Measurements from ENCODE around the gene CFAP100. TPM values are rescaled to one million over a fixed set of nuclear protein-coding genes. Genes with fewer than 3 reads are reported as not detected.

Gene CFAP100
- total RNA-seq, 3 donors from 2014 or later (not counting 1 experiment from before 2014, with no cell fraction given): not detected

- no peaks in the 10 kb centered on the region for H3K27me3 ChIP-seq (ENCODE audit: control insufficient read depth, insufficient read depth, low read length)
- peaks cover 49 to 51% of the 10 kb centered on the region in 2 donors for H3K27me3 Mint-ChIP-seq (ENCODE audit: low read depth in 2 of 2)
- peaks cover 0 to 7% of the 10 kb centered on the region in 2 donors for H3K4me1 Mint-ChIP-seq
- 87% methylated on average over 12 of the region's 12 CpGs for WGBS (ENCODE audit: insufficient coverage)
- H3K4me3 Mint-ChIP-seq: no peak overlapping the region
- DNase-seq (no peak), ATAC-seq (no peak)
- H3K9me3 Mint-ChIP-seq: no peaks in the 10 kb centered on the region
- peaks cover 4% of the 10 kb centered on the region for H3K4me1 ChIP-seq (ENCODE audit: control insufficient read depth, insufficient read depth, low read length)
- no peak overlapping the region for H3K4me3 ChIP-seq (ENCODE audit: low read length)
- no peaks in the 10 kb centered on the region for H3K36me3 Mint-ChIP-seq
- TF ChIP-seq, protein P1, sequence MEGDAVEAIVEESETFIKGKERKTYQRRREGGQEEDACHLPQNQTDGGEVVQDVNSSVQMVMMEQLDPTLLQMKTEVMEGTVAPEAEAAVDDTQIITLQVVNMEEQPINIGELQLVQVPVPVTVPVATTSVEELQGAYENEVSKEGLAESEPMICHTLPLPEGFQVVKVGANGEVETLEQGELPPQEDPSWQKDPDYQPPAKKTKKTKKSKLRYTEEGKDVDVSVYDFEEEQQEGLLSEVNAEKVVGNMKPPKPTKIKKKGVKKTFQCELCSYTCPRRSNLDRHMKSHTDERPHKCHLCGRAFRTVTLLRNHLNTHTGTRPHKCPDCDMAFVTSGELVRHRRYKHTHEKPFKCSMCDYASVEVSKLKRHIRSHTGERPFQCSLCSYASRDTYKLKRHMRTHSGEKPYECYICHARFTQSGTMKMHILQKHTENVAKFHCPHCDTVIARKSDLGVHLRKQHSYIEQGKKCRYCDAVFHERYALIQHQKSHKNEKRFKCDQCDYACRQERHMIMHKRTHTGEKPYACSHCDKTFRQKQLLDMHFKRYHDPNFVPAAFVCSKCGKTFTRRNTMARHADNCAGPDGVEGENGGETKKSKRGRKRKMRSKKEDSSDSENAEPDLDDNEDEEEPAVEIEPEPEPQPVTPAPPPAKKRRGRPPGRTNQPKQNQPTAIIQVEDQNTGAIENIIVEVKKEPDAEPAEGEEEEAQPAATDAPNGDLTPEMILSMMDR (IDR thresholded peaks at IDR 0.05): no peak
- H3K9me3 ChIP-seq (ENCODE audit: control insufficient read depth, insufficient read depth, low read length): no peaks in the 10 kb centered on the region
- H3K27ac ChIP-seq (ENCODE audit: low read length): no peak overlapping the region
- no peaks in the 10 kb centered on the region for H3K36me3 ChIP-seq (ENCODE audit: control insufficient read depth, insufficient read depth, low read length)
- no peak overlapping the region for H3K27ac Mint-ChIP-seq
- intact Hi-C loops (cut with micrococcal nuclease): no loop called here
These were observed 2.5 kb upstream of the CFAP100 start for GRCh38 chr3:126392246-126392645.

- TF ChIP-seq, protein P1 (IDR thresholded peaks at IDR 0.05): no peak
- H3K4me1 ChIP-seq (ENCODE audit: control insufficient read depth, insufficient read depth, low read length): peaks cover 4% of the 10 kb centered on the region
- 74% methylated on average over 4 of the region's 4 CpGs for WGBS (ENCODE audit: insufficient coverage)
- ATAC-seq: no peak
- intact Hi-C loops (cut with micrococcal nuclease): no loop called here
- no peaks in the 10 kb centered on the region for H3K27me3 ChIP-seq (ENCODE audit: control insufficient read depth, insufficient read depth, low read length)
- H3K27ac ChIP-seq (ENCODE audit: low read length): no peak overlapping the region
- H3K36me3 ChIP-seq (ENCODE audit: control insufficient read depth, insufficient read depth, low read length): no peaks in the 10 kb centered on the region
- H3K36me3 Mint-ChIP-seq: no peaks in the 10 kb centered on the region
- no peaks in the 10 kb centered on the region for H3K9me3 Mint-ChIP-seq
- peaks cover 43 to 51% of the 10 kb centered on the region in 2 donors for H3K27me3 Mint-ChIP-seq (ENCODE audit: low read depth in 2 of 2)
- no peak for DNase-seq
- H3K4me3 Mint-ChIP-seq: no peak overlapping the region
- H3K27ac Mint-ChIP-seq: no peak overlapping the region
- H3K4me3 ChIP-seq (ENCODE audit: low read length): no peak overlapping the region
- H3K4me1 Mint-ChIP-seq: peaks cover 0 to 7% of the 10 kb centered on the region in 2 donors
- H3K9me3 ChIP-seq (ENCODE audit: control insufficient read depth, insufficient read depth, low read length): no peaks in the 10 kb centered on the region
These were observed 1.1 kb upstream of the CFAP100 start for GRCh38 chr3:126393563-126393962.

DNA sequence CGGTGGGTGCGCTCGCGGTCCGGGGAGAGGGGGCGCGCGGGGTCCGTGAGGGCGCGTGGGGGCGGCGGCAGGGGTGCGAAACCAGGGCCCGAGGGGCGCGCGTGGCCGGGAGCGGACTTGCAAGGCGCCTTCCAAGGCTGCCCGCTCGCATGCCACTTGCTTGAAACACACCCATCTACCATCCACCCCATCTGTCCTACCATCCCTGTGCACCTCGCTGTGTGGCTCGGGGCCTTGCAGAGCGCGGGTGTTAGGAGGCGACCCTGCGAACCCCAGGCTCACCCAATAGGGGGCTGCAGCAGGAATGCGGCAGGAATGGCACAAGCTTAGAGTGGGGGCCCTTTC, 240 bp downstream of the CFAP100 start:
- H3K27ac ChIP-seq (ENCODE audit: low read length): no peak overlapping the region
- Mint-ChIP-seq H3K36me3 (no peaks in the 10 kb centered on the region), H3K27me3 (ENCODE audit: low read depth in 2 of 2) (peaks cover 40 to 44% of the 10 kb centered on the region in 2 donors), H3K9me3 (no peaks in the 10 kb centered on the region), H3K4me3 (no peak overlapping the region), H3K4me1 (no peaks in the 10 kb centered on the region), H3K27ac (no peak overlapping the region)
- 15% methylated on average over 30 of the region's 30 CpGs for WGBS (ENCODE audit: insufficient coverage)
- H3K4me3 ChIP-seq (ENCODE audit: low read length): no peak overlapping the region
- ATAC-seq: no peak
- intact Hi-C loops (cut with micrococcal nuclease): no loop called here
- peaks cover 6% of the 10 kb centered on the region for H3K9me3 ChIP-seq (ENCODE audit: control insufficient read depth, insufficient read depth, low read length)
- H3K27me3 ChIP-seq (ENCODE audit: control insufficient read depth, insufficient read depth, low read length): no peaks in the 10 kb centered on the region
- no peak for DNase-seq
- H3K36me3 ChIP-seq (ENCODE audit: control insufficient read depth, insufficient read depth, low read length): no peaks in the 10 kb centered on the region
- no peaks in the 10 kb centered on the region for H3K4me1 ChIP-seq (ENCODE audit: control insufficient read depth, insufficient read depth, low read length)
- TF ChIP-seq, protein P1 (IDR thresholded peaks at IDR 0.05): no peak

DNA sequence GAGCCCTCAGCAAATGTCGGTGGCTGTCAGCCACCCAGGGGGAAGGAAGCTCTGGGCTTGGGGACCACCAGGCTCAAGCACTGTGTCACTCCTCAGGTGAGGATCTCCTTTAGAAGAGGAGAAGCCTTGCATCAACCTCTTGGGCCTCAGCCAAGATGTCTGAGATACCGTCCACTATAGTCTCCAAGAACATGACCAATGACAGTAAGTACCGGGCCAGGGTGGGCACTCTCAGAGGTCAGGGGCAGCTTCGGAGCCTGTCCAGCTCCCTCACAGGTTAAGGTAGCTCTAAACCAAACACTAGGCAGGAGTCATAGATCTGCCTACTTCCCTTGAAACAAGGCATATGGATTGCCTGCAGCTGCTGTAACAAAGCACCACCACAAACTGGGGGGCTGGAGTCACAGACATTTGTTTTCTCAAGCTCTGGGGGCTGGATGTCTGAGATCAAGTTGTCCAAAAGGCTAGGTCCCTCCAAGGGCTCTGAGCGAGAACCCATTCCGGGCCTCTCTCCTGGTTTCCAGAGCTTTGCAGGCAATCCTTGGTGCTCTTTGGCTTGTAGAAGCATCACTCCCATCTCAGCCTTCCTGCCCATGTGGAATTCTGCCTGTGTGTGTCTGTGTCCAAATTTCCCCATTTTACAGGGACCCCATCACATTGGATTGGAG, 1.3 kb downstream of the CFAP100 start:
- H3K9me3 ChIP-seq (ENCODE audit: control insufficient read depth, insufficient read depth, low read length): peaks cover 6% of the 10 kb centered on the region
- H3K4me3 ChIP-seq (ENCODE audit: low read length): no peak overlapping the region
- H3K4me1 ChIP-seq (ENCODE audit: control insufficient read depth, insufficient read depth, low read length): no peaks in the 10 kb centered on the region
- no peaks in the 10 kb centered on the region for H3K4me1 Mint-ChIP-seq
- no peaks in the 10 kb centered on the region for H3K36me3 Mint-ChIP-seq
- DNase-seq (no peak), ATAC-seq (no peak)
- no peaks in the 10 kb centered on the region for H3K9me3 Mint-ChIP-seq
- no peak overlapping the region for H3K4me3 Mint-ChIP-seq
- H3K36me3 ChIP-seq (ENCODE audit: control insufficient read depth, insufficient read depth, low read length): no peaks in the 10 kb centered on the region
- peaks cover 34 to 38% of the 10 kb centered on the region in 2 donors for H3K27me3 Mint-ChIP-seq (ENCODE audit: low read depth in 2 of 2)
- TF ChIP-seq, protein P1 (IDR thresholded peaks at IDR 0.05): no peak
- no peaks in the 10 kb centered on the region for H3K27me3 ChIP-seq (ENCODE audit: control insufficient read depth, insufficient read depth, low read length)
- WGBS (ENCODE audit: insufficient coverage): 94% methylated on average over 6 of the region's 6 CpGs
- no peak overlapping the region for H3K27ac ChIP-seq (ENCODE audit: low read length)
- intact Hi-C loops (cut with micrococcal nuclease): no loop called here
- H3K27ac Mint-ChIP-seq: no peak overlapping the region

All from natural killer cell (primary cell).